GM12873 (cell line): Measurements from ENCODE around the gene TXNRD1.

Source experiments
- CTCF ChIP-seq: IDR thresholded peaks from 2 replicates; pipeline ENCODE4 v1.5.1; 2012; ENCODE audit warnings: low read depth, mild to moderate bottlenecking, moderate library complexity, low read length, control low read depth; ENCODE audit not compliant: insufficient read depth; ENCODE audit errors: missing control alignments

TXNRD1 gene

GRCh38 chr12:104372061-104372720, 156.6 kb downstream of the TXNRD1 start:
- no peak for TF ChIP-seq CTCF

- TF ChIP-seq CTCF = no peak
Observed at GRCh38 chr12:104372721-104373335, 157.2 kb downstream of the TXNRD1 start.

GRCh38 chr12:104374071-104374470, 158.5 kb downstream of the TXNRD1 start:
- TF ChIP-seq CTCF = no peak

GRCh38 chr12:104374806-104375205, 159.2 kb downstream of the TXNRD1 start:
- TF ChIP-seq CTCF = no peak

GRCh38 chr12:104375775-104376174, 160.2 kb downstream of the TXNRD1 start:
- TF ChIP-seq CTCF = no peak

- no peak for TF ChIP-seq CTCF
Observed at GRCh38 chr12:104376650-104377513, 161.3 kb downstream of the TXNRD1 start.

DNA sequence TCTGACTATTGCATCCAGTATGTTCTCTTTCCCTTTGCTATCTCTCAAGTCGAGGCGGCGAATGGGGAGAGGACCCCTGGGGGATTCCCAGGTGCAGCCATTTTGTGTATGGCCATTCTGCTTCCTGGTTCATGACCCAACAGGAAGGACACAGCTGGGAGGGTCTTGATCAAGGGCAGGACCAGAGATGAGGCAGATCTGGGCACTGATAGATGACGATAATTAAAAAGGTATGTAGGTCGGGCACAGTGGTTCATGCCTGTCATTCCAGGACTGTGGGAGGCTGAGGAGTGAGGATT, 161.9 kb downstream of the TXNRD1 start:
- TF ChIP-seq CTCF = no peak
